ENCODE results near the gene ERP27.

ERP27 gene

GRCh38 chr12:14938301-14938700 is at the start of gene ERP27:
ERP27 (minus strand) TSS chr12:14938537; CDS start chr12:14938508, 29 bp downstream.
- DNase-seq (ENCODE audit: low spot score) = no peak

DNA sequence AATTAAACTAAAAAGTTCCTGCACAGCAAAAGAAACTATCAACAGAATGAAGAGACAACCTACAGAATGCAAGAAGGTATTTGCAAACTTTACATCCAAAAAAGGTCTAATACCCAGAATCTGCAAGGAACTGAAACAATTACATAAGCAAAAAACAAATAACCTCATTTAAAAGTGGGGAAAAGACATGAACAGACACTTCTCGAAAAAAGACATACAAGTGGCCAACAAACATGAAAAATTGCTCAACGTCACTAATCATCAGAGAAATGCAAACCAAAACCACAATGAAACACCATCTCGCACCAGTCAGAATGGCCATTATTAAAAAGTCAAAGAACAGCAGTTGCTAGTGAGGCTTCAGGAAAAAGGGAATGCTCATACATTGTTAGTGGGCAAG is 49.7 kb upstream of the ERP27 start:
- DNase-seq (ENCODE audit: low spot score) = no peak

- DNase-seq (ENCODE audit: low spot score) = no peak
Observed at GRCh38 chr12:14986449-14986848, 48.1 kb upstream of the ERP27 start.

DNA sequence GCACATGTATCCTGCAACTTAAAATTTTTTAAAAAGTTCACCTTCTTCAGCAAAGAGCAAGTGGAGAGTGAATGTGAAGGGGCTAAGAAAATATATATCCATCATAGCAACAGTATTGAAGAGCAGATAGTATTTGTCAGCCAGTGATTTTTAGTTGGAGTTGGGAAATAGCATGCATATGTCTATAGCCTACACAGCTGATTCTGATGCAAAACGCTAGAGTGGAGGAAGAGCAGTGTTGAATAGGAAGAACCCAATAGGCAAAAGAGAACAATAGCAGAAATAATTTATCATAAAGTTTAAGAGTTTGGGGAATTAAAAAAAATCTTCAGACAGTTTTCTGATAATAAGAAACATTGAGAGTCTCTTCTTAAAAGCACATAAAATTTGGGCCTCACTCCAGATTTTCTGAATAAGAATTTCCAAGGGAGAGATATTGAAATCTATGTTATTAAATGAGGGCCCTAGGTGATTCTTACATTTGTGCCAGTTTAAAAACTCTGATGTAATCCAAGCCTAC is 46.5 kb upstream of the ERP27 start:
- no peak for DNase-seq (ENCODE audit: low spot score)

DNA sequence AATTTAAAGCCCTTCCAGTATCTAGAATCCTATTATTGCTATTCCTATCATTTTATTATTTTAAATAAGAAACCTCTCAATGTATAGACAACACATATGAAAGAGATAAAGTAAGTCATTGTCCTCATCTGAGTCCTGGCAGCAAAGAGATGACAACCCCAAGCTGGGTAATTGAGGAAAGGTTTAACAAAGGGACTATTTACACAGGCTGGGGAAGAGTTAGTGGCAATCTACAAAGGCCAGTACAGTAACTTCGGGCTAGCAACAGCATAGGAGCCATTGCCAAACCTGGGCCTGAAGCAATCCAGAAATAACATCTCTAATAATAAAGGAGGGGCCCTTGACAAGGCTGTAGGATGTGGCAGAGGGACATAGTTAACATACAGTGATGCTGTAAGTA is 45.7 kb upstream of the ERP27 start:
- DNase-seq (ENCODE audit: low spot score) = no peak

- no peak for DNase-seq (ENCODE audit: low spot score)
Observed at GRCh38 chr12:14982991-14983390, 44.7 kb upstream of the ERP27 start.

- no peak for DNase-seq (ENCODE audit: low spot score)
Observed at GRCh38 chr12:14982562-14982961, 44.2 kb upstream of the ERP27 start.

DNA sequence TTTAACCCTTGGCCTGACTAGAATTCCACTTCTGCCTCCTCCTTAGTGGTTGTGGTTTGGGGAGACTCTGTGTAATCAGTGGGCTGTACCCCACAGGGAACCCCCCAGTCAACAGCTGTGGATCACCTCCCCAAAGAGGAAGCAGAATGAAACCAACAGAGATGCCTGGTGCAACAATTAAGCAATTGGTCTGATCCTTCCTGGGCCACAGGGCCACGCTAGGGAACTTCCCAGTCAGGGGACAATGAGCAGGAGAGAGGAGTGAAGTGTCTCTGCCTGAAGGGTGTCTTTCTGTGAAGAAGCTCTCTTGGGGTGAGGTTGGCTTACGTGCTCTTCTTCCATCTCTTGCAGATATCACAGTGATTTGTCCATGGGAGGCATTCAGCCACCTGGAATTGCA is 42.7 kb upstream of the ERP27 start:
- DNase-seq (ENCODE audit: low spot score) = no peak

DNA sequence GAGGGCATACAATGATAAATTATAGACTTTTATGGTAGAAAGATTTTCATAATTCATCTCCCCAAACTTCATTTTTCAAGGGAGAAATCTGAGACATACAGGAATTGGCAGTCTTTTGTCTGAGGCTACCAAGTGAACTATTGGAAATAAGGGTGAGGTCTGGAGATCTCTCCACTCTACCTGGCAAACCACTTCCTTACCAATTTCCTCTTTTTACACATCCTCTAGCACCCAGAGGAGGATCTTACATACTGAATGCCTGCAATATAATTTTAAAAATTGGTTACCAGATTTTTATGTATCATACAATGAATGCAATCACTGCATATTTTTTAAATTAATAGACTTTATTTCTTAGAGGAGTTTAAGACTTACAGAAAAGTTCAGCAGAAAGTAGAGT is 41.1 kb upstream of the ERP27 start:
- DNase-seq (ENCODE audit: low spot score) = no peak

DNA sequence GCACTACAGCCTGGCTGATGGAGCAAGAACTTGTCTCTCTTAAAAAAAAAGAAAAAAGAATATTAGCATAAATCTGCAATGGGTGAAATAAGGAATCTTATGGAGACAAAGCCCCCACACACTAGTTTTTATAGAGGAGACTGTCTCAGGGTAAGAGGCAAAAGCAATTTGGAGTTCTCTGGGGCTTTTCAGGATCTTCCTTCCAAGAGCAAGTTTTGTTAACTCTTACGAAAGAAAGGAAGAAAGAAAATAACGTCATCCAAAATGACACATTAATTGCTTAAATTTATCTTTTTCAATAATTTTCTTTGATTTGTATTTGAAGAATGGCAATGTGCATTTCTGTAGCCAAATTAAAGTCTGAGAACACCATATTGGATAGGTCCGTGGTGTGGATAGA is 38.3 kb upstream of the ERP27 start:
- no peak for DNase-seq (ENCODE audit: low spot score)

DNA sequence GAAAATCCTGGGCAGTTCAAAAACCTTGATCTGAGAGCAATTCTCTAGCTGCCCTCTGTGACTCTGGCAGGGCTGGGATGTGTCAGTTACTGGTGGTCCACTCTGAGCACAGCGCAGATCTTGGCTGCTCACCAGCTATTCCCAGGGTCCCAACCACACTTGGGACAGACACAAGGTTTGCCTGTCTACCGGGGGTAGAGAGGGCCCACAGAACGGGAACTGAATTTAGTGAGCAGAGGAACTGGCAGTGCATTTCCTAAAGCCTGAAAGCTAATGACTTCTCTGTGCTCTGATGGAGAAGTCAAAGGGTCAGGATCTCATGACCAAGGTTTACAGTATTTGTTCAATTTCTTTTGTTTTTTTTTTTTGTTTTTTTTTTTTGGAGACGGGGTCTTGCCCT is 37.1 kb upstream of the ERP27 start:
- no peak for DNase-seq (ENCODE audit: low spot score)

DNA sequence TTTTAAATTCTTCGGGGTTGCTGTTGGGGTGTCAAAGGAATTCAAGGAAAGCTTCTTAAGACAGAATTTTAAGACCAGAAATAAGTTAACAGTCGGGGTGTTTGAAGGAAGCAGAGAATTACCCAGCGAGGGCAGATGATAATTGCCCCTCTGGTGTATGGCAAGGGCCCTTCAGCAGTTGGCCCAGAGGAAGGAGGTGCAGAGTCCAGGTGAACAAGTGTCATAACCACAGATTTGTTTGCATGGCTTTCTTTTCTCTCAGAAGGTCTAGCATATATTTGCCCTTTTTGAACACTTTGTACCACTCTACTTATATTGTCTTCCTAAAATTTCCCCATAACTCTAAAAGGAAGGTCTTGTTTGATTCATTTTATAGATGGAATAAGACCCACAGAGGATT is 36.3 kb upstream of the ERP27 start:
- DNase-seq (ENCODE audit: low spot score) = no peak

GRCh38 chr12:14972816-14973215 is 34.5 kb upstream of the ERP27 start, which contains the start of gene PDE6H:
PDE6H (plus strand) TSS chr12:14973042; CDS start chr12:14978013, 4,971 bp downstream.
- no peak for DNase-seq (ENCODE audit: low spot score)

- no peak for DNase-seq (ENCODE audit: low spot score)
Observed at GRCh38 chr12:14970473-14970872, 32.1 kb upstream of the ERP27 start.

DNA sequence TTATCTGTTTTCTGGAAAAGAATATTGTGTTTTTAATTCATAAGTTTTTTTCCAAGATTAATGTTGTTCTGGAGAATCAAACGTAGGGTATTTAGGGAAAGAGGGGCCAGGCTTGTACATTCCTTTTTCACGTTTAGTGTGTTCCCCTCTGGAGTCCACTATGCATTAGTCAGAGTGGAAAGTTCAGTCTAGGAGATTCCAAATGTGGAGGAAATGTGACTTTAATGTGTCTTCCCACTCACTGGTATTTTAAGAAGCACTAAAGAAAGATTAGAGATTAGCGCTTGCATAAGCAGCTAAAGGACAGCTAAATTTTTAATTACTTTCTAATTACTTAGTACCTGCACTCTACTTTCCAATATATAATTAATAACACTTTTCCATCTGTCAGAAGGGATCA is 30.1 kb upstream of the ERP27 start:
- no peak for DNase-seq (ENCODE audit: low spot score)

DNA sequence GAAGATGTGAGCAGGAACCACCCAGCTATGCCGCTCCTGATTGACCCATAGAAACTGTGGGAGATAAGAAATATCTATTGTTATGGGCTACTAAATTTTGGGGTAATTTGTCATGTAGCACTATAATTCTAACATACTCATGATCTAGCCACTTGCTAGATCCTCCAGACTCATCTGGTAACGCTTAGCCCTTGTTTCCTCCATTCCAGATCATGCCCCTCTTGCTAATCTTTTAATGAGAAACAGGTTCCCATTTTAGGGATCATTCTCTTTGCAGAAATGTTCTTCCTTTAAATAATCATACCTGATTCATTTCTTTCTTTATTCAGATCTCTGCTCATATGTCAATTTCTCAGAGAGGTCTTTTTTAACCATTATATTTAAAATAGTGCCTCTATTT is 26.9 kb upstream of the ERP27 start:
- DNase-seq (ENCODE audit: low spot score) = no peak

DNA sequence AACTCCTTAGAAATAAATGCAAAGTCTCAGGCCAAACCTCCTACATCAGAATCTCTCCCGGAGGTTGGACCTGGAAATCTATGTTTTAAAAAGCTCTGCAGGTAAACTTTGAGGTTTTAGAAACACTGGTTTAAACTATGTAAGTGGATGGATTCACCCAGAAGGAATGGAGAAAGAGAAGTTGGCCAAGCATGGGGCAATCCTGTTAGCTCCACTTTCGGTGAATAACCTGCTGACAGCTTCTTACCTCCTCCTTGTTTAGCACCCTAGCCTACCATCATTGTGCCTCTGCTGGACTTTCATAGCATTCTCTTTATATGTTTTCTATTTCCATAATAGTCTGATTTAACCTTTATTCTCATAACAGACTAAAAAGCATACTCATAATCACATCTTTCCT is 26.1 kb upstream of the ERP27 start:
- DNase-seq (ENCODE audit: low spot score) = no peak

DNA sequence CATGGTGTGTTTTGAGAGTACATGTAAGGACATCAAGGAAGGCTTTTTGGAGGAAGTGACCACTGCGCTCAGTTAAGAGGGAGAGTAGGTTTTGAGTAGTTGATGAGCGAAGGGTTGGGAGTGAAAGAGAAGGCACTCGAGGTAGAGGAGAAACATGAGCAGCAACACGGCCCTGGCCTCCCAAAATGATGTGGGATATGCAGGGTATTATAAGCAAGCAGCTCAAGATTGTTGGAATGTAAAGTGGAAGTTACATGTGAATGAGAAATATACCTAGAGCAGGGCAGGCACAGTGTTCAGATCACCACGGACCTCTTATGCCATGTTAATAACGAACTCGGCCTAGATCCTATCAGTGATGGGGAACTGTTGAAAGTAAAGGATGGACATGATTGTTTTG is 25.2 kb upstream of the ERP27 start:
- DNase-seq (ENCODE audit: low spot score) = no peak

- DNase-seq (ENCODE audit: low spot score) = no peak
Observed at GRCh38 chr12:14962797-14963196, 24.5 kb upstream of the ERP27 start.

DNA sequence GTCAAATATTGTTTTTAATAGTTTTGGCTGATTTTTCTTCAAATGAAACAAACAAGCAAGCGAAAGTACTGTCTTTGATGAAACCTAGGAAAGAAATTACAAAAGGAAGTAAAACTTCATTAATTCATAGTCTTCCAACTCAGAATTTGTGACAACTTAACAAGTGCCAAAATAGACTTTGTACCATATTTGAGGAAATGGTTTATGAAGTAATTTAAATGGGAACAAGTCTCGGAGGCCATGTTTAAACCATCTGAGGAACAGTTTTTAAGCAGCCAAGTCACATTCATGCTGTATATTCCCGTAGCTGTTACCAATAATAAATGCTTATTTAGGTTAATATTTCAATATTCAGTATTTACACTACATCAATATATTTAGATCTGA is 23.8 kb upstream of the ERP27 start:
- no peak for DNase-seq (ENCODE audit: low spot score)

- DNase-seq (ENCODE audit: low spot score) = no peak
Observed at GRCh38 chr12:14961466-14962152, 23.3 kb upstream of the ERP27 start, which contains the start of gene ARHGDIB. ARHGDIB (minus strand) TSS chr12:14961601; CDS start chr12:14950712, 10,889 bp downstream.

DNA sequence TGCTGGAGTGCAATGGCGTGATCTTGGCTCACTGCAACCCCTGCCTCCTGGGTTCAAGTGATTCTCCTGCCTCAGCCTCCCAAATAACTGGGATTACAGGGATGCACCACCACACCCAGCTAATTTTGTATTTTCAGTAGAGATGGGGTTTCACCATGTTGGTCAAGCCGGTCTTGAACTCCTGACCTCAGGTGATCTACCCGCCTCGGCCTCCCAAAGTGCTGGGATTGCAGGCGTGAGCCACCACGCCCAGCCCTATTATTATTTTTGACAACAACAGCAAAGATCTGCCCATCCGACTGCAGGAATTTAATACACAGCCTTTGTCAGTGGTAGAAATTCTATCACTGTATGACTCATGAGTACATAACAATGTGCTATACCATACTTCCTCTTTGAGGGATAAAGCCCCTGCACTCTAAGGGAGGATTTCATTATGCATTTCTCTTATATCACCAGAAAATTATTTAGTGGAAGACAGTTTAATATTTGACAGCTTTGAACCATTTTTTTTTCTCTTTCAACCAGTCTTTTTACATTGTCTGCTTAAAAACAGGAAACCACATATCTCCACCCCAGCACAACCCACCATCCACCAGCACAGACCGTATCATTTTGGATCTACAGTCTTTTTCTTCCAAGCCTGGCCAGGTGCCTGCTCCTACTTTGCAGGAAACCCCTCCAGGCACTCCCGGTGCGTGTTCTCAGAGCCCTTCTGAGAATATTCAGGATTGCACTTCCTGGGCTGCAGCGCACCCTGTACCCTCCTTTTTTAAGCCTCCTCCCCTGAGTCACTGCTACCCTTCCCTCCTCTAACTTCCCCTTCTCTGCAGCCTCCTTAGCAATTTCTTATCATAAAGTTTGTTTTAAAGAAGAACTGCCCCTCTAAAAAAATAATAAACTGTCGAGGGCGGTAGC is 22.5 kb upstream of the ERP27 start:
- DNase-seq (ENCODE audit: low spot score) = no peak

DNA sequence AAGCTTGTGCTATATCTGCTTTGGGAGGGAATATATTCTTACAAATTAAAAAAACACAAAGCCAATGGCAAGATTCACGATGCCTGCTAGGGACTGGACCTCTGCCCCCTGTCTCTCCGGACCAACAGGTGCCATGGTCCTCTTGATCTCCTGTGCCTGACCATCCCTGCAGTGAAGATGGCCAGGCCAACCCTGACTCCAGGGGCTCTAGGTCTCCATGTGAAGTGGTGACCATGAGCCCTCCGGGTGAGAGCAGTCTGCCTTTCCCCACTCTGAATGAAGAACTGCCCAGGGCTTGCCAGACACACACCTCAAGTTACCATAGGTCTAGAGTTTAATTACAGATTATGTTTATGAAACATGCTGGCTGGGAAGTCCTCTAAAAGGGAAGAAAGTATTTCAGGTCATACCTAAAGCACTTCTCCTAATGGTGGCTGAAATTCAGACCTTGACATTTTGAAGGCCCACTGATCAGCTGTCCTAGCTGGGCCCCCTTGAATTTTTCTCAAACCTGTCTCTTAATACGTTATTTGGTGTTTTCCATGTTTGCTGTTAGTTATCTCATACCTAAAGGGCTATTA is 21.7 kb upstream of the ERP27 start:
- DNase-seq (ENCODE audit: low spot score) = no peak
